NCI-H1417 (cell line): ENCODE results near the gene KCNC2.
A peak's percentile ranks its signal among the peaks of the same experiment; 100 is the strongest.
"Not testable (repeated sequence)": the region's sequence is repeated elsewhere in the genome, so short reads cannot be mapped to it uniquely, and the experiment has no call there.

Experiments used
- DNase-seq, 3 experiments: peaks; one replicate each; lab custom pipeline; 2025; lab: John Stamatoyannopoulos, UW

The KCNC2 gene

GRCh38 chr12:75209812-75210138 lies at the start of gene KCNC2:
Gene KCNC2 (minus strand): TSS chr12:75209839.
- DNase-seq: no peak

DNA sequence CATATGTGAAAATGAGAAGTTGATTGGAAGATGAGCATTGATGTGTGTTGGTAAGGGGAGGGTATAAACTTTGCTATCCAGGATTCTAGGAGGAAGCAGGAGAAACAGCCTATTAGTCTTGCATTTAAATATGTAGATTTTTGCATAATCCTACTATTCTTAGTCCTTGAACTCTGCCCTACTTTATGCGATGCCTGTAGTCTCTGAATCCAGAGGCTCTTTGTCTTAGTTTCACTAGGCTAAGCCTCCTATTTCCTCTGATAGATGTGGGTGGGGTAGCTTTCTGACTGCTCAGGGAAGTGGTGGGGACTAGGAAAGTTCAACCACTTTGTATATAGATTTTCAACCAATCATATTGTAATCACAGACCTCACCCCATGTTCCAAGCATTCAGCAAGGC lies 49.5 kb upstream of the KCNC2 start:
- no peak for DNase-seq

DNA sequence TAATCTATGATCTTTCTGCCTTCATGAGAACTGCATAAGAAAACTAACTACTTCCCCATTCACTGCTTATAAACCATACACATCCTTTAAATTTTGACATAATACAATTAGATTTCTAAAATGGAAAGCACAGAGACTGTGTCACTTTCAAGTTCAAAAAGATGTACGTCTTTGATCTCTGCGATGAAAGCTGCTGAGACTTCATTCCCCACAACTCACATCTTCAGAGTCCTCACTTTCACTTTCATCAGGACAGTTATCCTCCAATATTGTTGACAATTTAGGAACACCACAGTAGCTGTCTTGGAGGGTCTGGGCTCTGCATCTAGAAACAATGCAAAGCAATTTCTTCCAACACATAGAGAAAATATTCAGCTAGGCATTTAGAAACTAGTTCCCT lies 47.9 kb upstream of the KCNC2 start:
- no peak for DNase-seq

GRCh38 chr12:75245108-75245507 lies 35.5 kb upstream of the KCNC2 start:
- no peak for DNase-seq

DNA sequence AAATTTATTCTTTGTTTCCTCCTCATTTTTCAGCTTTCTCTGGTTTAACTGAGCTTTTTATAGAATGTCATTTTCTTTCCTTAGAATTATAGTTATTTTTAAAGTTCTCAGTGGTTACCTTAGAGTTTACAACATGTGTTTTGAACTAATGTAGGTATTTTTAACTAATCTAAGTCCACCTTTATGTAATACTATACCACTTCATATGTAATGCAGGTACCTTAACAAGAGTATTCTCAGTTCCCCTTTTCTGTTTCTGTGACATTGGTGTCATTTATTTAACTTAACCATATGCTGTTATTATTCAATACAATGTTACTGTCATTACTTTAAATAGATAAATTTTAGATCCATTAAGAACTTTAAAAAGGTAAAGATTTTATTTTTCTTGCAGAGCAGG lies 30.3 kb upstream of the KCNC2 start:
- DNase-seq: no peak

- DNase-seq: peak in 1 of 3 experiments; percentile 39
These were observed 26.6 kb upstream of the KCNC2 start for GRCh38 chr12:75236206-75236605.

- DNase-seq: no peak
These were observed 17.5 kb upstream of the KCNC2 start for GRCh38 chr12:75227132-75227531.

- no peak for DNase-seq
These were observed 2.4 kb upstream of the KCNC2 start for GRCh38 chr12:75212072-75212471.

GRCh38 chr12:75208856-75209811 lies 505 bp downstream of the KCNC2 start:
- peak; percentile 38 to 95 (median 95) for DNase-seq

- DNase-seq: no peak
These were observed 2.1 kb downstream of the KCNC2 start for GRCh38 chr12:75207338-75208083.

GRCh38 chr12:75205558-75205957 lies 4.1 kb downstream of the KCNC2 start:
- DNase-seq: peak in 1 of 3 experiments; percentile 13

GRCh38 chr12:75196865-75197264 lies 12.8 kb downstream of the KCNC2 start:
- no peak for DNase-seq

DNA sequence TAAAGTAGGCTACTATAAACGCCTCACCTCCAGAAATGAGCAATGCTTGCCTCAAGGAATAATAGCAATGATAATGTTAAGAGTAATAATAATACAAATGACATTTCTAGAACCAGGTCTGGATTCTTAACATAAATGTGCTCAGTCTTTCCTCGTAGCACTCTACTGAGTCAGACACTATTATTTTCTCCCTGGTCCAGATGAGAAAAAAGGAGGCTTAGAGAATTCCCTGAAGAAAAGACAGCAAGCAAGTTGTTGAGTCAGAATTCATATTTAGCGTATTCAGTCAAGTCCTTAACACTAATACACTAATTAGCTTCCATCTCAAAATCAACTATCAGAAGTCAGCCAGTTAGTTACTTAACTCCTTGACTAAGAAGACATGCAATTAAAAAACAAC lies 13.2 kb downstream of the KCNC2 start:
- no peak for DNase-seq

DNA sequence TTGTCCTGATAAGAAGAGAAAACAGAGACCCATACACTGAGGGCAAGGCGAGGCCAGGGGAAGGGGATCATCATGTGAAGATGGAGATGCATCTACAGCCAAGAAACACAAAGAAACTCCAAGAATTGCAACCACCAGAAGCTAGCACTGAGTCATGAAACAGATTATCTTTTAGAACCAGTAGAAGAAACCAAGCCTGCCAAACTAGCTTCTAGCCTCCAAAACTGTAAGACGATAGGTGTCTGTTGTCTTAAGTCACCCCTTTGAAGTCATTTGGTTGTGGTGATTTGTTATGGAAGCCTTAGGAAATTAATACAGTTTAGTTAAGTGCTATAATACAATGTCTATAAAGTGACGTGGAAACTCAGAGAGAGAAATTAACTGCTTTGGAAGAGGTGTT lies 15.4 kb downstream of the KCNC2 start:
- no peak for DNase-seq

- DNase-seq: no peak
These were observed 17.4 kb downstream of the KCNC2 start for GRCh38 chr12:75192196-75192595.

- DNase-seq: no peak
These were observed 18.8 kb downstream of the KCNC2 start for GRCh38 chr12:75190846-75191245.

DNA sequence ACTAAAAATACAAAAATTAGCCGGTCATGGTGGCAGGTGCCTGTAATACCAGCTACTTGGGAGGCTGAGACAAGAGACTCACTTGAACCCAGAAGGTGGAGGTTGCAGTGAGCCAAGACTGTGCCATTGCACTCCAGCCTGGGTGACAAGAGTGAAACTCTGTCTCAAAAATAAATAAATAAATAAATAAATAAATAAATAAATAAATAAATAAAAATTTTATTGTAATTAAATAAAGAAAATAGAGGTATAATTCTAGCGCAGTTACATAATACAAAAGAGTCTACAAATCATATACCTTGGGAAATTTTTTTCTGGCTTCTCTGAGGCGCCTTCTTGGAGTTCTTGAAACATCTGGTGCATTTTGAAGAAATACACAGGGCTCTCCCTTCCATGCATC lies 23.8 kb downstream of the KCNC2 start:
- not testable (repeated sequence) for DNase-seq

DNA sequence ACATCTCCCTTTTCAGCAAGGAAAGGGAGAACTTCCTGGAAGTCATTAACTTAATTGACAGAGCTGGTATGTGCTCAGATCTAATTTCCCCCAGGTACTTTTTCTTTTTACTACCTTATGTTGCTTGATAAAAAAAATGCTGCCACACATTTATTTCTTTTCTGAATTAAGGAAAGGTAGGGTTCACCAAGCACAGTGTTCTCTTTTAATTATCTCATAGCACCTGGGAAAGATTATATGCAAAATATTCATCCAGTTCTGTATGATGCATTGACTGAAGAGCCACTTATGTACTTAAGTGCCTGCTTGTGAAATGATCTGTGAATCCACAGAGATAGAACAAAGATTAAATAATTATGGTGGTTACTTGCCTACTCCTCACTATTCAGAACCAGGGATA lies 25.1 kb downstream of the KCNC2 start:
- DNase-seq: peak; percentile 64 to 94 (median 67)

GRCh38 chr12:75183967-75184366 lies 25.7 kb downstream of the KCNC2 start:
- DNase-seq: no peak

- DNase-seq: peak in 2 of 3 experiments; percentile 19 to 80
These were observed 31.6 kb downstream of the KCNC2 start for GRCh38 chr12:75177997-75178396.

DNA sequence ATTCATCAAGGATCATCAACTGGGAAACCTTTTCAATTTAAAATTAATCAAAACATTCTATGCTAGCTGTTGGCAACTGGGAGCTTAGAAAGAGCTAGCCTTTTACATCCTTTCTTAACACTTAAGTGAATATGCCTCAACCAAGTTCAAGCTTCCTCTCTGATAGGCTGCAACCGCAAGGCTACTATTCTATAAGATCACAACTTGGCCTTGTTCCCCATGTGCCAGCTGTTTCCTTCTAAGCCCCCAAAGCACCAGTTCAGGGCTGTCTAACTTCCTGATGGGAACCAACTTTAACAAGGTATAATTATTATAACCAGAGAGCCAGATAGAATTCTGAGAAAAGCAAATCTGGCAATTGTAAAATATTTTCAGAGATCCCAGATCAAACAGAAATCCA lies 37.0 kb downstream of the KCNC2 start:
- no peak for DNase-seq

- no peak for DNase-seq
These were observed 38.9 kb downstream of the KCNC2 start for GRCh38 chr12:75170640-75171185.

GRCh38 chr12:75162845-75163244 lies 46.8 kb downstream of the KCNC2 start:
- DNase-seq: no peak
